Ishikawa (cell line): ENCODE data around the gene POLG.

Source experiments
- CEBPB ChIP-seq: IDR thresholded peaks from 2 replicates; pipeline ENCODE4 v1.6.1; 2012
- CREB1 ChIP-seq: IDR thresholded peaks from 2 replicates; pipeline ENCODE4 v1.6.1; 2012; ENCODE audit warnings: low read depth
- EGR1 ChIP-seq: IDR thresholded peaks from 2 replicates; pipeline ENCODE4 v1.6.1; 2012
- EP300 ChIP-seq: IDR thresholded peaks from 2 replicates; pipeline ENCODE4 v1.6.1; 2012; ENCODE audit warnings: borderline replicate concordance
- FOXM1 ChIP-seq: IDR thresholded peaks from 2 replicates; pipeline ENCODE4 v1.6.1; 2012; ENCODE audit warnings: low read depth, borderline replicate concordance
- NFIC ChIP-seq: IDR thresholded peaks from 2 replicates; pipeline ENCODE4 v1.6.1; 2012
- RAD21 ChIP-seq: IDR thresholded peaks from 2 replicates; pipeline ENCODE4 v1.6.1; 2012; ENCODE audit warnings: low read depth
- TAF1 ChIP-seq: IDR thresholded peaks from 2 replicates; pipeline ENCODE4 v1.6.1; 2012; ENCODE audit warnings: low read depth, mild to moderate bottlenecking
- TCF12 ChIP-seq: IDR thresholded peaks from 2 replicates; pipeline ENCODE4 v1.6.1; 2012; ENCODE audit warnings: low read depth
- TEAD4 ChIP-seq: IDR thresholded peaks from 2 replicates; pipeline ENCODE4 v1.6.1; 2012
- YY1 ChIP-seq: IDR thresholded peaks from 2 replicates; pipeline ENCODE4 v1.6.1; 2012; ENCODE audit warnings: low read depth
- ZBTB7A ChIP-seq: IDR thresholded peaks from 2 replicates; pipeline ENCODE4 v1.6.1; 2012; ENCODE audit warnings: low read depth
- TF ChIP-seq, protein P1 (sequence below): IDR thresholded peaks from 2 replicates; pipeline ENCODE4 v1.6.1; 2012
- TF ChIP-seq, protein P2 (sequence below): IDR thresholded peaks from 2 replicates; pipeline ENCODE4 v1.6.1; 2012; ENCODE audit warnings: low read depth, mild to moderate bottlenecking
- TF ChIP-seq, protein P3 (sequence below): IDR thresholded peaks from 2 replicates; pipeline ENCODE4 v1.6.1; 2012

POLG gene

DNA sequence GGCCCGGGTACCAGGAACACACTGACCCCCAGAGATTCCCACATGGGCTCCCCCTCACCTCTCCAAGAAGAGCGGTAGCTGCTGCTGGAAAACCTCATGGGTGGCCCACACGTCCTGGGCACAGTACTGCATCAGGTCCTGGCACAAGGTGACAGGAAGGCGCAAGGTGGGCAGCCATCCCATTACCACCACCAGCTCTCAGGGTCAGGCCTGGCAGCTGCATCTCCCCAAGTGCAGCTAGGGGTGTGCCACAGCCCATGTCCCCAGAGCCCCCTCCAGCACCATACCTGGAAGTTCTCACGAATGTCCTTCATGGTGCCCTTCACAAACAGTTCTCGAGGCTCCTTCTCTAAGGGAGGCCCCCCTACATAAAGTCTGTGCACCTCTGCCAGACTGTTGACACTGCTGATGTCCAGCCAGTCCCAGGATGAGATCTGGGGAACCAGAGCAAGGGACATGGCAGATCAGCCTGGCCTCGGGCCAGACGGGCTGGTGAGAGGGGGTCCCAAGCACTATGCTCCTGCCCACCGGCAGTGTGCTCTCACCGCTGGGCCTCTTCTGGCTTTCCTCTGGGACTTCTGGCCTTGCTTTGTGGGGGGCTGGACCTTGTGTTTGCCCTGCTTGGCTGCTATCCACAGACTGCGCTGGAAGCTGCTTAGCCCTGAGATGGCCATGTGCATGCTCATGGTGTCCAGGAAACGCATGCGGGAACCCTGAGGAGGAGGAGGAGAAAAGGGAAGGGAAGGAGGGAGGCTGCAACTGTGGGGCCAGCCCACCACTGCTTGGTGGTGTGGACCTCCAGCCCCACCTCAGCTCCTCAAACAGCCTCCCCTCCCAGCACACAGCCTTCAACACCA lies 6.0 kb downstream of the POLG start:
- TF ChIP-seq FOXM1 (no peak), EGR1 (no peak), EP300 (no peak)

DNA sequence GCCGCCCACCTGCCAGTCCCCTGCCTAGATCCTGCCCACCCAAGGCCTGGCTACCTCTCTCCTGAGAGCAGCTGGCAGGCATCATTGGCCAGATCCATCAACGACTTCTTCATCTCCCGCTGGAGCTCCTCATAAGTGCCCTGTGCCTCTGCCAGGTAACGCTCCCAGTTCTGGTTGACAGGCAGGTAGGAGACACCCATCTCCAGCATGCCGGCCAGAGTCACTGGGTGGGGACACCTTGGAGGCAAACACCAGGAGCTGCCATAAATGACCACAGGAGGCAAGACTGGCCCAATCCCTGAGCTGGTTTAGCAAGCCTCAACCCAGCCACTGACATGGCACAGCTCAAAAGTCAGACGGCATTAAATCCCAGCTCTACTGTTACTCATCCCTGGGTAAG lies 7.5 kb downstream of the POLG start:
- TF ChIP-seq, protein P1, sequence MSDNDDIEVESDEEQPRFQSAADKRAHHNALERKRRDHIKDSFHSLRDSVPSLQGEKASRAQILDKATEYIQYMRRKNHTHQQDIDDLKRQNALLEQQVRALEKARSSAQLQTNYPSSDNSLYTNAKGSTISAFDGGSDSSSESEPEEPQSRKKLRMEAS, result no peak
- TF ChIP-seq CEBPB (no peak), CREB1 (no peak), ZBTB7A (no peak), TAF1 (no peak), YY1 (no peak), FOXM1 (no peak), TEAD4 (no peak), RAD21 (no peak)
- TF ChIP-seq, protein P2, sequence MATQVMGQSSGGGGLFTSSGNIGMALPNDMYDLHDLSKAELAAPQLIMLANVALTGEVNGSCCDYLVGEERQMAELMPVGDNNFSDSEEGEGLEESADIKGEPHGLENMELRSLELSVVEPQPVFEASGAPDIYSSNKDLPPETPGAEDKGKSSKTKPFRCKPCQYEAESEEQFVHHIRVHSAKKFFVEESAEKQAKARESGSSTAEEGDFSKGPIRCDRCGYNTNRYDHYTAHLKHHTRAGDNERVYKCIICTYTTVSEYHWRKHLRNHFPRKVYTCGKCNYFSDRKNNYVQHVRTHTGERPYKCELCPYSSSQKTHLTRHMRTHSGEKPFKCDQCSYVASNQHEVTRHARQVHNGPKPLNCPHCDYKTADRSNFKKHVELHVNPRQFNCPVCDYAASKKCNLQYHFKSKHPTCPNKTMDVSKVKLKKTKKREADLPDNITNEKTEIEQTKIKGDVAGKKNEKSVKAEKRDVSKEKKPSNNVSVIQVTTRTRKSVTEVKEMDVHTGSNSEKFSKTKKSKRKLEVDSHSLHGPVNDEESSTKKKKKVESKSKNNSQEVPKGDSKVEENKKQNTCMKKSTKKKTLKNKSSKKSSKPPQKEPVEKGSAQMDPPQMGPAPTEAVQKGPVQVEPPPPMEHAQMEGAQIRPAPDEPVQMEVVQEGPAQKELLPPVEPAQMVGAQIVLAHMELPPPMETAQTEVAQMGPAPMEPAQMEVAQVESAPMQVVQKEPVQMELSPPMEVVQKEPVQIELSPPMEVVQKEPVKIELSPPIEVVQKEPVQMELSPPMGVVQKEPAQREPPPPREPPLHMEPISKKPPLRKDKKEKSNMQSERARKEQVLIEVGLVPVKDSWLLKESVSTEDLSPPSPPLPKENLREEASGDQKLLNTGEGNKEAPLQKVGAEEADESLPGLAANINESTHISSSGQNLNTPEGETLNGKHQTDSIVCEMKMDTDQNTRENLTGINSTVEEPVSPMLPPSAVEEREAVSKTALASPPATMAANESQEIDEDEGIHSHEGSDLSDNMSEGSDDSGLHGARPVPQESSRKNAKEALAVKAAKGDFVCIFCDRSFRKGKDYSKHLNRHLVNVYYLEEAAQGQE, result no peak

DNA sequence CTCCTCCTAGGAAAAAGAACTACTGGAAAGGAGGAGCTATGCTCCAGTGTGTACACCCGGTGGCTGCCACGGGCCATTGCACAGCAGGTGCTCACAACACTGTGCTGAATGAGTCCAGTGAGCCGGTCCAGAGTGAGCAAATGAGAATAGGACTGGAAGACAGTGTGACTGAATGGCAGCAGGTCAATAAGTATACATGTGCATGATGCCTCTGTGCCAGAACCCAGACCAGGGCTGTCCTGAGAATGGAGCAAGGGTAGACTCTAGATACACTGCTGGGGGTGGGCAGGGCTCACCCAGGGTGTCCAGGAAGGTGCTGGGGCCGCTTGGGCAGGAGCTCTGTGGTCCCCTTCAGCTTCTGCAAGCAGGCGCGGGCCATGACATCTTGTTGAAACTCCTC lies 8.3 kb downstream of the POLG start:
- TF ChIP-seq EP300 (no peak), TCF12 (no peak), FOXM1 (no peak), CEBPB (no peak), YY1 (no peak), CREB1 (no peak), RAD21 (no peak), TAF1 (no peak), TEAD4 (no peak), EGR1 (no peak), ZBTB7A (no peak), NFIC (no peak)
- TF ChIP-seq, protein P2, result no peak
- TF ChIP-seq, protein P3, sequence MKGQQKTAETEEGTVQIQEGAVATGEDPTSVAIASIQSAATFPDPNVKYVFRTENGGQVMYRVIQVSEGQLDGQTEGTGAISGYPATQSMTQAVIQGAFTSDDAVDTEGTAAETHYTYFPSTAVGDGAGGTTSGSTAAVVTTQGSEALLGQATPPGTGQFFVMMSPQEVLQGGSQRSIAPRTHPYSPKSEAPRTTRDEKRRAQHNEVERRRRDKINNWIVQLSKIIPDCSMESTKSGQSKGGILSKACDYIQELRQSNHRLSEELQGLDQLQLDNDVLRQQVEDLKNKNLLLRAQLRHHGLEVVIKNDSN, result no peak
- TF ChIP-seq, protein P1, result no peak

DNA sequence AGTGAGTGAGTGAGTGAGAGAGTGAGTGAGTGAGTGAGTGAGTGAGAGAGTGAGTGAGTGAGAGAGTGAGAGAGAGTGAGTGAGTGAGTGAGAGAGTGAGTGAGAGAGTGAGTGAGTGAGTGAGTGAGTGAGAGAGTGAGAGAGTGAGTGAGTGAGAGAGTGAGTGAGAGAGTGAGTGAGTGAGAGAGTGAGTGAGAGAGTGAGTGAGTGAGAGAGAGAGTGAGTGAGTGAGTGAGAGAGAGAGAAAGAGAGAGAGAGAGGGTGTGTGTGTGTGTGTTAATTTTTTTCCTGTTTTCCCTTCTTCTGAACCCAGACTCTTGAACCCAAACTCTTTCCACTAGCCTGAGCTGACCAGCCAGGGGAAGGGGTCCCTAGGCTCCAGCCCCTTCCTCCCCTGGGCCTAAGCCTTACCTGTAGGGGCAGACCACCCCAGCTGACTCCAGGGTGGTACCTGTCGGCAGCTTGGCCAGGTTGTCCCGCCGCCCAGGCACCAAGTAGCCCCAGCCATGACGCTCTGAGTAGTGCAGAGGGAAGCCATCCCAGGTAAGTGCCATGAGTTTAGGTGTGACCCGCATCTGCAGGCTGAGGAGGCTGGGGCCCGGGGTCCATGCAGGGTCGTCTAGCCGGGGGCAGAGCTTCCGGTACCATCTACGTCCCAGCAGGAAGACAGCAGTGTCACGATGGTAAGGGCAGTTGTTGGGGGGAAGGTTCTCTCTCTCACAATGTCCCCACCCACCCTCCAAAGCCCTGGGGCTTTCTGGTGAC lies 9.4 kb downstream of the POLG start:
- no peak for TF ChIP-seq NFIC
- TF ChIP-seq TEAD4, result no peak
- no peak for TF ChIP-seq CEBPB
- no peak for TF ChIP-seq TCF12
- no peak for TF ChIP-seq FOXM1
- TF ChIP-seq YY1, result no peak
- no peak for TF ChIP-seq TAF1
- TF ChIP-seq, protein P2, result no peak
- TF ChIP-seq, protein P3, result no peak
- TF ChIP-seq, protein P1, result no peak
- no peak for TF ChIP-seq EGR1
- no peak for TF ChIP-seq CREB1
- TF ChIP-seq EP300, result no peak
- TF ChIP-seq RAD21, result no peak
